Measurements from ENCODE around the gene SLC38A5.

GRCh38 chrX:48477960-48478755 lies 8.1 kb upstream of the SLC38A5 start:
- TF ChIP-seq, protein P1, sequence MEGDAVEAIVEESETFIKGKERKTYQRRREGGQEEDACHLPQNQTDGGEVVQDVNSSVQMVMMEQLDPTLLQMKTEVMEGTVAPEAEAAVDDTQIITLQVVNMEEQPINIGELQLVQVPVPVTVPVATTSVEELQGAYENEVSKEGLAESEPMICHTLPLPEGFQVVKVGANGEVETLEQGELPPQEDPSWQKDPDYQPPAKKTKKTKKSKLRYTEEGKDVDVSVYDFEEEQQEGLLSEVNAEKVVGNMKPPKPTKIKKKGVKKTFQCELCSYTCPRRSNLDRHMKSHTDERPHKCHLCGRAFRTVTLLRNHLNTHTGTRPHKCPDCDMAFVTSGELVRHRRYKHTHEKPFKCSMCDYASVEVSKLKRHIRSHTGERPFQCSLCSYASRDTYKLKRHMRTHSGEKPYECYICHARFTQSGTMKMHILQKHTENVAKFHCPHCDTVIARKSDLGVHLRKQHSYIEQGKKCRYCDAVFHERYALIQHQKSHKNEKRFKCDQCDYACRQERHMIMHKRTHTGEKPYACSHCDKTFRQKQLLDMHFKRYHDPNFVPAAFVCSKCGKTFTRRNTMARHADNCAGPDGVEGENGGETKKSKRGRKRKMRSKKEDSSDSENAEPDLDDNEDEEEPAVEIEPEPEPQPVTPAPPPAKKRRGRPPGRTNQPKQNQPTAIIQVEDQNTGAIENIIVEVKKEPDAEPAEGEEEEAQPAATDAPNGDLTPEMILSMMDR (conservative IDR thresholded peaks at IDR 0.05 in 1 of 2, IDR thresholded peaks at IDR 0.05 in 1 of 2; ENCODE audit: low read depth in 1 of 2, low read length in 2 of 2), result no peak
- TF ChIP-seq EZH2 (IDR thresholded peaks at IDR 0.05; ENCODE audit: low read length, missing control alignments), result no peak
